ENCODE data around the gene AFF1. TPM values are rescaled to one million over a fixed set of nuclear protein-coding genes. Genes with fewer than 3 reads are reported as not detected.

The AFF1 gene
- total and polyA plus RNA-seq, 4 donors = 7.2 to 42.8 (median 21.5) TPM

GRCh38 chr4:86894455-86894854 is 40.4 kb upstream of the AFF1 start:
- DNase-seq (ENCODE audit: low spot score) = no peak
- no peaks in the 10 kb centered on the region for H3K9me3 ChIP-seq (ENCODE audit: control insufficient read depth in 4 of 4, low read length in 3 of 4)
- H3K27me3 ChIP-seq (ENCODE audit: control insufficient read depth in 4 of 4, insufficient read depth in 4 of 4, low read length in 3 of 4) = no peaks in the 10 kb centered on the region
- H3K9ac ChIP-seq (ENCODE audit: low read depth in 1 of 2, low read length in 2 of 2) = no peak overlapping the region
- TF ChIP-seq GABPA (IDR thresholded peaks at IDR 0.05 in 1 of 2, conservative IDR thresholded peaks at IDR 0.05 in 1 of 2) = no peak
- TF ChIP-seq ATF3 (IDR thresholded peaks at IDR 0.05) = no peak
- TF ChIP-seq RXRA (IDR thresholded peaks at IDR 0.05) = no peak
- TF ChIP-seq REST (IDR thresholded peaks at IDR 0.05) = no peak
- no peak for TF ChIP-seq YY1 (IDR thresholded peaks at IDR 0.05)
- no peak for TF ChIP-seq NR2F2 (IDR thresholded peaks at IDR 0.05)
- no peak for TF ChIP-seq CTCF (IDR thresholded peaks at IDR 0.05; ENCODE audit: low read depth, low read length, missing input control)
- no peak for TF ChIP-seq FOXA2 (IDR thresholded peaks at IDR 0.05)
- no peak for TF ChIP-seq MAX (IDR thresholded peaks at IDR 0.05)
- H3K27ac ChIP-seq (ENCODE audit: low read depth in 1 of 2, low read length in 2 of 2) = no peak overlapping the region
- H3K36me3 ChIP-seq (ENCODE audit: control insufficient read depth in 4 of 4, insufficient read depth in 3 of 4, low read depth in 1 of 4, low read length in 3 of 4) = no peaks in the 10 kb centered on the region
- H3K4me3 ChIP-seq (ENCODE audit: low read depth in 1 of 3, low read length in 3 of 3) = no peak overlapping the region
- H3K4me1 ChIP-seq (ENCODE audit: control insufficient read depth in 4 of 4, insufficient read depth in 4 of 4, low read length in 3 of 4) = peaks cover 0 to 14% (median 9%) of the 10 kb centered on the region in 4 donors

GRCh38 chr4:86895692-86896488 is 38.9 kb upstream of the AFF1 start:
- no peak overlapping the region for H3K27ac ChIP-seq (ENCODE audit: low read depth in 1 of 2, low read length in 2 of 2)
- peaks cover 0 to 14% (median 9%) of the 10 kb centered on the region in 4 donors for H3K4me1 ChIP-seq (ENCODE audit: control insufficient read depth in 4 of 4, insufficient read depth in 4 of 4, low read length in 3 of 4)
- no peaks in the 10 kb centered on the region for H3K27me3 ChIP-seq (ENCODE audit: control insufficient read depth in 4 of 4, insufficient read depth in 4 of 4, low read length in 3 of 4)
- no peaks in the 10 kb centered on the region for H3K36me3 ChIP-seq (ENCODE audit: control insufficient read depth in 4 of 4, insufficient read depth in 3 of 4, low read depth in 1 of 4, low read length in 3 of 4)
- peak; percentile 94 to 96 for TF ChIP-seq RAD21 (IDR thresholded peaks at IDR 0.05)
- TF ChIP-seq NR2F2 (IDR thresholded peaks at IDR 0.05) = no peak
- peak; percentile 75 for TF ChIP-seq CTCF (IDR thresholded peaks at IDR 0.05; ENCODE audit: low read depth, low read length, missing input control)
- 73% methylated on average over 6 of the region's 6 CpGs for WGBS
- no peak overlapping the region for H3K4me3 ChIP-seq (ENCODE audit: low read depth in 1 of 3, low read length in 3 of 3)
- no peaks in the 10 kb centered on the region for H3K9me3 ChIP-seq (ENCODE audit: control insufficient read depth in 4 of 4, low read length in 3 of 4)
- DNase-seq (ENCODE audit: low spot score) = no peak
- H3K9ac ChIP-seq (ENCODE audit: low read depth in 1 of 2, low read length in 2 of 2) = no peak overlapping the region

Measured in liver (tissue), 9 donors.